Breast epithelium (tissue), 4 donors: ENCODE measurements around the gene SPX. TPM values are rescaled to one million over a fixed set of nuclear protein-coding genes. Genes with fewer than 3 reads are reported as not detected.

Experiments used
- DNase-seq, 2 donors: peaks; one replicate each; pipeline ENCODE4 v3.0.0-alpha.2; 2019; ENCODE audit warnings: low spot score in 2 of 2
- H3K27ac ChIP-seq, 2 donors: fragments of 200-600 bp; sonication (generic) in 1 of 2; one replicate each; pipeline ENCODE4 v1.5.1; 2016 to 2019; ENCODE audit warnings: mild to moderate bottlenecking in 1 of 2
- H3K27me3 ChIP-seq, 2 donors: fragments of 200-600 bp; sonication (generic) in 1 of 2; one replicate each; pipeline versions ENCODE4 v1.5.1 to v1.6.0; 2017 to 2019; ENCODE audit warnings: control low read depth in 1 of 2, mild to moderate bottlenecking in 1 of 2
- H3K36me3 ChIP-seq: fragments of 200-600 bp; one replicate; pipeline ENCODE4 v1.5.1; 2019
- H3K4me1 ChIP-seq, 2 donors: fragments of 200-600 bp; sonication (generic); one replicate each; pipeline ENCODE4 v1.5.1; 2016 to 2019; ENCODE audit warnings: control low read depth in 1 of 2
- H3K4me3 ChIP-seq, 3 donors: fragments of 200-600 bp; sonication (generic); 1 replicate in 2 of 3; 2 replicates in 1 of 3; pipeline ENCODE4 v1.5.1; 2016 to 2019; ENCODE audit warnings: mild to moderate bottlenecking in 3 of 3, moderate library complexity in 2 of 3
- H3K9me3 ChIP-seq, 2 donors: fragments of 200-600 bp; sonication (generic) in 1 of 2; one replicate each; pipeline ENCODE4 v1.5.1; 2016 to 2019; ENCODE audit warnings: control low read depth in 1 of 2
- CTCF ChIP-seq, 3 donors: fragments of 450-650 bp; IDR thresholded peaks; one replicate each; pipeline ENCODE4 v1.5.1; 2016 to 2017; ENCODE audit warnings: antibody characterized with exemption in 3 of 3, mild to moderate bottlenecking in 3 of 3, moderate library complexity in 3 of 3
- POLR2A ChIP-seq: fragments of 450-650 bp; IDR thresholded peaks from one replicate; pipeline ENCODE4 v1.6.1; 2016; ENCODE audit warnings: antibody characterized with exemption, mild to moderate bottlenecking, moderate library complexity
- POLR2AphosphoS5 ChIP-seq, 3 donors: sonication (generic); formaldehyde crosslinking; IDR thresholded peaks; one replicate each; pipeline ENCODE4 v1.6.1; 2017; ENCODE audit warnings: antibody characterized with exemption in 3 of 3
- intact Hi-C: fragments of 100-400 bp; cut with DNase I; formaldehyde crosslinking; loops from one replicate; pipeline ENCODE4 v1.15.1; 2023; ENCODE audit warnings: low total_unique reads
- total RNA-seq, 3 donors: library from RNA; depleted of rRNA; stranded (reverse); fragments of >200 nt; gene quantifications; one replicate each; pipeline ENCODE4 v1.1.0, GENCODE V29; 2016

SPX gene
- total RNA-seq, 3 donors from 2014 or later = 1.0 to 84.3 (median 1.3) TPM

- intact Hi-C loops = no loop called here
- Histone ChIP-seq H3K4me3 (no peak overlapping the region), H3K27me3 (no peaks in the 10 kb centered on the region), H3K4me1 (no peaks in the 10 kb centered on the region), H3K27ac (no peak overlapping the region), H3K36me3 (no peaks in the 10 kb centered on the region), H3K9me3 (no peaks in the 10 kb centered on the region)
- TF ChIP-seq POLR2A = no peak
- TF ChIP-seq CTCF (IDR thresholded peaks at IDR 0.05) = no peak
- TF ChIP-seq POLR2AphosphoS5 (IDR thresholded peaks at IDR 0.05) = no peak
- DNase-seq = no peak
Measured at GRCh38 chr12:21553329-21553675, 27.2 kb downstream of the SPX start.

DNA sequence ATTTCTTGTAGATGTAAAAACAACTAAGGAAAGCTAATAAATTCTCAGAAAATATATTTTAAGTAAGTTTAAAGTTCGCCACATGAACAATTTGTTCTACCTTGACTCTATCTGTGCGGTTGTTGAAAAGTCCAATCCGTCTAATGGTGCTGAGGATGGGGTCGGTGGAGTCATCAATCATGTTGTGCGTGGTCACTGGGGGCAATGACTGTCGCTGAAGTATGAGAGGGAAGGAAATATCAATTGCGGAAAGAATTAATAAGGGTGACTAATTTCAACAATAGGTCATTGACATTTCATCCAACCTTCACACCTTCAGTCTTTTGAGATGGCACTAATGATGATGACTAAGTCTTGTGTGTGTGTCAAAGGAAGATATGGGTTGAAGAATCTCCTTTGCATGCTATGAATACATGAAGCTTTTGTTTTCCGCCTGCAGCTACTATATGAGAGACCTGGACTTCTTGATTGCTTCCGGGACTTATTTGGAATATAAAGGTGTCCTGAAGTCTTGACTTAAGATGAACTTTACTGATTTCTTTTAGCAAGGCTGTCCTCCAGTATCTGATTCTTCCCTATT lies 32.1 kb downstream of the SPX start:
- Histone ChIP-seq H3K4me3 (no peak overlapping the region), H3K27ac (no peak overlapping the region), H3K4me1 (no peaks in the 10 kb centered on the region), H3K27me3 (no peaks in the 10 kb centered on the region), H3K36me3 (no peaks in the 10 kb centered on the region), H3K9me3 (no peaks in the 10 kb centered on the region)
- TF ChIP-seq POLR2A (no peak), CTCF (IDR thresholded peaks at IDR 0.05) (no peak), POLR2AphosphoS5 (IDR thresholded peaks at IDR 0.05) (no peak)
- intact Hi-C loops = no loop called here
- no peak for DNase-seq

- intact Hi-C loops = no loop called here
- H3K4me1 ChIP-seq = no peaks in the 10 kb centered on the region
- no peak overlapping the region for H3K27ac ChIP-seq
- no peaks in the 10 kb centered on the region for H3K27me3 ChIP-seq
- no peak for TF ChIP-seq CTCF (IDR thresholded peaks at IDR 0.05)
- DNase-seq = no peak
- H3K36me3 ChIP-seq = no peaks in the 10 kb centered on the region
- no peak overlapping the region for H3K4me3 ChIP-seq
- H3K9me3 ChIP-seq = no peaks in the 10 kb centered on the region
Measured at GRCh38 chr12:21559855-21560569, 33.9 kb downstream of the SPX start.

GRCh38 chr12:21561158-21561557 lies 35.1 kb downstream of the SPX start:
- no peak for DNase-seq
- H3K4me1 ChIP-seq = no peaks in the 10 kb centered on the region
- no peaks in the 10 kb centered on the region for H3K27me3 ChIP-seq
- H3K4me3 ChIP-seq = no peak overlapping the region
- H3K27ac ChIP-seq = no peak overlapping the region
- intact Hi-C loops = no loop called here
- TF ChIP-seq CTCF (IDR thresholded peaks at IDR 0.05) (no peak), POLR2A (no peak), POLR2AphosphoS5 (IDR thresholded peaks at IDR 0.05) (no peak)
- H3K36me3 ChIP-seq = no peaks in the 10 kb centered on the region
- H3K9me3 ChIP-seq = no peaks in the 10 kb centered on the region

GRCh38 chr12:21562859-21563258 lies 36.8 kb downstream of the SPX start:
- intact Hi-C loops = no loop called here
- no peak for DNase-seq
- H3K27me3 ChIP-seq = no peaks in the 10 kb centered on the region
- H3K9me3 ChIP-seq = no peaks in the 10 kb centered on the region
- no peaks in the 10 kb centered on the region for H3K36me3 ChIP-seq
- no peak overlapping the region for H3K27ac ChIP-seq
- H3K4me3 ChIP-seq = no peak overlapping the region
- no peak for TF ChIP-seq POLR2AphosphoS5 (IDR thresholded peaks at IDR 0.05)
- no peak for TF ChIP-seq CTCF (IDR thresholded peaks at IDR 0.05)
- no peak for TF ChIP-seq POLR2A
- H3K4me1 ChIP-seq = no peaks in the 10 kb centered on the region
